ENCODE measurements around the gene THAP4. TPM values are rescaled to one million over a fixed set of nuclear protein-coding genes. Genes with fewer than 3 reads are reported as not detected.
A peak's percentile ranks its signal among the peaks of the same experiment; 100 is the strongest.

The THAP4 gene
- total RNA-seq, 1 donor from 2014 or later, result 29.1 TPM

- no peak for DNase-seq (ENCODE audit: low spot score)
- no peak for ATAC-seq
These were observed 3.3 kb upstream of the THAP4 start for GRCh38 chr2:241640165-241640795.

- ATAC-seq, result no peak
- no peak for DNase-seq (ENCODE audit: low spot score)
These were observed 2.4 kb upstream of the THAP4 start for GRCh38 chr2:241639385-241639784.

- DNase-seq (ENCODE audit: low spot score), result no peak
- ATAC-seq, result no peak
These were observed 2.0 kb upstream of the THAP4 start for GRCh38 chr2:241638940-241639339.

GRCh38 chr2:241637795-241638660 is 1.1 kb upstream of the THAP4 start:
- ATAC-seq, result peak; percentile 5

GRCh38 chr2:241636182-241637017 is 558 bp downstream of the THAP4 start:
- peak; percentile 67 for ATAC-seq
- DNase-seq (ENCODE audit: low spot score), result peak; percentile 78

More at GRCh38 chr2:241637795-241638660, 1.1 kb upstream of the THAP4 start:
- no peak for DNase-seq (ENCODE audit: low spot score)

- DNase-seq (ENCODE audit: low spot score) (no peak), ATAC-seq (no peak)
These were observed 1.2 kb downstream of the THAP4 start for GRCh38 chr2:241635756-241636155.

GRCh38 chr2:241633561-241633960 is 3.4 kb downstream of the THAP4 start:
- DNase-seq (ENCODE audit: low spot score) (no peak), ATAC-seq (no peak)

GRCh38 chr2:241632478-241633325 is 4.3 kb downstream of the THAP4 start:
- ATAC-seq (no peak), DNase-seq (ENCODE audit: low spot score) (no peak)

GRCh38 chr2:241629762-241630435 is 7.1 kb downstream of the THAP4 start:
- ATAC-seq (no peak), DNase-seq (ENCODE audit: low spot score) (no peak)

- no peak for DNase-seq (ENCODE audit: low spot score)
- ATAC-seq, result no peak
These were observed 9.3 kb downstream of the THAP4 start for GRCh38 chr2:241627675-241628074.

GRCh38 chr2:241620419-241620769 is 16.6 kb downstream of the THAP4 start:
- ATAC-seq, result no peak
- DNase-seq (ENCODE audit: low spot score), result no peak

- DNase-seq (ENCODE audit: low spot score), result no peak
- ATAC-seq, result no peak
These were observed 17.1 kb downstream of the THAP4 start for GRCh38 chr2:241619597-241620418.

- ATAC-seq, result no peak
These were observed 18.1 kb downstream of the THAP4 start for GRCh38 chr2:241618829-241619228.

GRCh38 chr2:241618296-241618805 is 18.6 kb downstream of the THAP4 start:
- DNase-seq (ENCODE audit: low spot score), result no peak

More at GRCh38 chr2:241618829-241619228, 18.1 kb downstream of the THAP4 start:
- DNase-seq (ENCODE audit: low spot score), result no peak

GRCh38 chr2:241617431-241618154 is 19.4 kb downstream of the THAP4 start:
- peak; percentile 76 for ATAC-seq
- DNase-seq (ENCODE audit: low spot score), result no peak

More at GRCh38 chr2:241618296-241618805, 18.6 kb downstream of the THAP4 start:
- no peak for ATAC-seq

GRCh38 chr2:241616168-241617125 is 20.5 kb downstream of the THAP4 start:
- ATAC-seq (peak; percentile 71), DNase-seq (ENCODE audit: low spot score) (no peak)

GRCh38 chr2:241615522-241616052 is 21.4 kb downstream of the THAP4 start:
- DNase-seq (ENCODE audit: low spot score) (no peak), ATAC-seq (no peak)
